Measurements from ENCODE around the gene IRAK1.

Gene IRAK1

GRCh38 chrX:154019061-154019621 is 561 bp downstream of the IRAK1 start:
- no peak for DNase-seq (ENCODE audit: low read depth in 2 of 2)

GRCh38 chrX:154018518-154019060 is 1.1 kb downstream of the IRAK1 start:
- no peak for DNase-seq (ENCODE audit: low read depth in 2 of 2)

GRCh38 chrX:154017766-154018517 is 1.8 kb downstream of the IRAK1 start:
- no peak for DNase-seq (ENCODE audit: low read depth in 2 of 2)

DNA sequence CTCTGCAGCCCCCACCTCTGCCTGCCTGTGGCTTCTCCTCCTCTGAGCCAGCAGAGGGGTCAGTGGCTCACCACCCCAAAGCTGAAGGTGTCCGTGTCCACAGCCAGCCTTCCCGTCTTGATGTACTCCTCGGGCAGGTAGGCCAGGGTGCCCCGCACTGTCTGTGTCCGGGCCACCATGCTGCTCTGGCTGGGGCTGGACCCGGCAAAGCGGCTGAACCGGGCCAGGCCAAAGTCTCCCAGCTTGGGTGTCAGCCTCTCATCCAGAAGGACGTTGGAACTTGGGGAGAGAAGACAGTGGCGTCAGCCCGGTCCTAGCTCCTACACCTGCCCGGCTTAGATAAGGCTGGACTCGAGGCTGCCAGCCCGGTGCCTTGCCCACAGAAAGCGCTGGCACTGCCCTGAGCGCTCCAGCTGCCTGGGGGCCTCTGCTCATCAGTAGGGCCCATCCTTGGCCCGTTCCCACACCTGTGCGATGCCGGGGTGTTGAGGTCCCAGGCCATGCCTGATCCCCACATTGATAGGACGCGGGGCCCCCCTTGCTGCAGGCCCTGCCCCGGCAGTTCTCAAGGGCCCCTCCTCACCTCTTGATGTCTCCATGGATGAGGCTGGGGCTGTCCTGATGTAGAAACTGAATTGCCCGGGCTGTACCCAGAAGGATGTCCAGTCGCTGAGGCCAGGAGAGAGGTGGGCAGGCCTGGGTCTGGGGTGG is 3.2 kb downstream of the IRAK1 start:
- no peak for DNase-seq (ENCODE audit: low read depth in 2 of 2)

GRCh38 chrX:154015581-154016264 is 4.0 kb downstream of the IRAK1 start:
- DNase-seq (ENCODE audit: low read depth in 2 of 2), result no peak

GRCh38 chrX:154014429-154015380 is 5.0 kb downstream of the IRAK1 start:
- no peak for DNase-seq (ENCODE audit: low read depth in 2 of 2)

DNA sequence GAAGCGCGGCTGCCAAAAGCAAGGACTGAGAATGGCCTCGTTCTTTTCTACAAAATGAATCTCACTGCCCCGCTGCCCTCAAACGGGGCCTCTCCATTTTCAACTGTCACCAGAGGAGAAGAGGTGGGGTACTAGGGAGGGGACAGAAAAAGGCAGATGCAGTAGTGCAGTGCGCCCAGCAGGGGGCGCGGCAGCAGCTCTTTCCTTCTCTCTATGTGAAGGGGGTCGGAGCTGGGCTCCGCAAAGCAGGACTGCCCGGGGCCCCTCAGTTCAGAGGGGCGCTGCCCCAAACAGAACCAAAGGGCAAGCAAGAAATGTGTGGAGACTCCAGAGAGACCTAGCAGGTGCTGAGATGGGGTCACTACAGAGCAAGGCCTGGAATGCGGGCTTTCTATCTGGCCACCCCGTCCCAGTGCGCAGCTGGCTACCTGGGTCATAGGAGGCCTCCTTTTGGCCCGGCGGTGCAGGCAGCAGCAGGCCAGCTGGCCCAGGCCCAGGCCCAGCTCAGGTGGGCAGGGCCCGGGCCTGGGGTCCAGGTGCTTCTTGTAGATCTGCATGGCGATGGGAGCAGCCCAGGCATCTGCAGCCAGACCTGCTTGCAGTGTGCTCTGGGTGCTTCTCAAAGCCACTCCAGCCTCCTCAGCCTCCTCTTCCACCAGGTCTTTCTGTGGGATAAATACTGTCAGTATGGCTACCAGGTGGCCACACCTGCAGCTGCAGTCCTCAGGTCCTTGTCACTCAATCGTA is 5.9 kb downstream of the IRAK1 start:
- no peak for DNase-seq (ENCODE audit: low read depth in 2 of 2)

DNA sequence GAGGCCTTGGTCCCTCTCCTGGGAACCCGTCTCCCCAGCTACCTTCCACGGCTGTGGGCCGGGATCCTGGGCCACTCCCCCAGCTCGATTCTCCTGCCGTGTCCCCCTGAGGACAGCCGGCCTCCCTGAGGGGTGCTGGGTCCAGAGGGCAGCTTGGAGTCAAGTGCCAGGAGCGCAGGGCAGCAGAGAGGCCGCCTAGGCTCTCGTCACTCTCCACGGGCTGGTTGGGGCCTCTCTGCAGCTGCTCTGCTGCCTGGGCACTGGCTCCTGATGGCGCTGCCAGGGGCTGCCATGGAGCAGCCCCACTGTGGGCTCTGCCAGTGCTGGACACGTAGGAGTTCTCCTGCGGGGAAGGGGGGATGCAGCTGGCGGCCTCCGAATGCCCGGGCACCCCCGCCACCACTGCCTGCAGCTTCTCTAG is 6.7 kb downstream of the IRAK1 start:
- DNase-seq (ENCODE audit: low read depth in 2 of 2), result no peak

DNA sequence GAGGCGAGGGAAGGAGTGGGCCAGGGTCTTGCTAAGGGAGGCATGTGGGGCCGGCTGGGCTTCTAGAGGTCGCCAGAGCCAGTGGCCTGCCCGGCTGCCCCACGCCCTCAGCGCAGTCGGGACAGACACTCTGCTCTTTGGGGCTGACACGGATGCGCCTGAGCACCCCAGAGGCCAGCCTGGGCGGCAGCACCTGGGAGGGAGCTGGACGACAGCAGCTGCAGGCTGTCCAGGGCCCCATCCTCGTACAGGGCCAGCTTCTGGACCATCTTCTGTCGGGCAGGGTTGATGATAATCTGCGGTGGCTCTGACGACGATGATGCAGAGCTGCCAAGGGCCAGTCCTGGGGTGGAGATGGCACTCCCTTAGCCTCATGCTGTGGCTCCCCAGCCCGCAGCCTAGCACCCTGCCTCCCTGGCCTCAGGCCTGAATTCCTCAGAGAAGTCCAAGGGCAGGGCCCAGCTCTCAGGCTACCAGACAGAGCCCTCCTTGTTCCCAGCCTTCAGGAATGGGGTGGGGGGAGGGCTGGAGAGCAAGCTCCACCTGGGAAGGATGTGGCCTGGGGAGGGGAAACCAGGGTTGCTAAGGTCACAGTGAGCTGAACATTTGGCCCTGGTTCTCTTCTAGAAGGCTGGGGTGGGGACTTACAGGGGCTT is 7.2 kb downstream of the IRAK1 start:
- DNase-seq (ENCODE audit: low read depth in 2 of 2), result no peak

DNA sequence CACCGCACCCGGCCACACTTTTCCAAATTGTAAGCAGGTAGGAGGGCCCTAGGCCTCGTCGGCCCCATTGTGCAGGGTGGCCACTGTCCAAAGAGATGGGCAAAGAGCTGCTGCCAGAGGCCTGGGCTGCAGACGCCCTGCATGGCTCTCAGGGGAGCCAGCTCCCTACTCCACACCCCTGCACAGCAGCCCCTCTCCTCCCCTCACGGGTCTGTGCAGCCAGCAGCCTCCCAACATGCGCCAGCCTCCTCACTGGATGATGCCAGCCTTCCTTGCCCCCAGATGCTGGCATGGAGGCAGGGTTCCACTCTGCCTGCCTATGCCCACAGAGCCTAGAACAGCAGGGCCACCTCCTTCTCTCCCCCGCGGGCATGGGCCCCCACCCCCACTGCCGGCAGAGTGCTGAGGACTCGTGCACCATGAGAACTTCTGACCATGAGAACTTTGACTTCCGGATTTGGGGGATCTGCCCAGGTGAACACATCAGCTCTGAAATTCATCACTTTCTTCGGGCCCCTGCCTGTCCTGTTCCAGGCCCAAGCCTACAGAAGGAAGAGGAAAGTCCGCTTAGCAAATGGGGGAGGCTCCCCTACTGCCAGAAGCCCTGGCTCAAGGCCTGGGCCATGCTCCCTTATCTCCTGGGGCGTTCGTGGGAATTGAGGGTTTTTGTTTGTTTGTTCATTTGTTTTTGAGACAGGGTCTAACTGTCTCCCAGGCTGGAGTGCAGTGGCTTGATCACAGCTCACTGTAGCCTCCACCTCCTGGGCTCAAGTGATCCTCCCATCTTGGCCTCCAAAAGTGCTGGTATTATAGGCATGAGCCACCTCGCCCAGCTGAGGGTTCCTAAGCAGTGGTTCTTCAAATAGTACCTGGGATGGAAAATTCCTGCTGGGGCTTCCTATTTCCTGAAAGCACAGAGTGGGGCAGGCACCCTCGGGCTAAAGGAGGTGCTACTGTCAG is 8.0 kb downstream of the IRAK1 start:
- no peak for DNase-seq (ENCODE audit: low read depth in 2 of 2)

GRCh38 chrX:154010330-154011087 is 9.2 kb downstream of the IRAK1 start:
- DNase-seq (ENCODE audit: low read depth in 2 of 2), result no peak

GRCh38 chrX:154008521-154008920 is 11.2 kb downstream of the IRAK1 start:
- DNase-seq (ENCODE audit: low read depth in 2 of 2), result no peak

DNA sequence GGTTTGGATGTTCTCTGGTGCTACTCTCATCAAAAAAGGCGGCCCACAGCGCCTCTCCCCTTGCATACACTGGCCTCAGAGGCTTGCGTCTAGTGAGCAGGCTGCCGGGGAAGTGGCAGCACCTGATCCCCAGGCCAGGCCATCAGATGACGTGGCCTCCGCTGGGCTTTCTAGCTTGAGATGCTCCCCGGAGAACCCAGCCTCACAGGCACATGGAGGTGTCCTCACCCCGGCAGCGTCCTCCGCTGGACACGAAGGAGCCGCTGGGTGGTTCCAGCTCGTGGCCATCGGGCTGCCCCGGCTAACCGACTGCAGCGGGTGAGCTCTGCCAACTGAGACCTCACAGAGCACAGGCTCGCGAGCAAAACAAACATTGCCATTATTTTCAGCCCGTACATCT is 12.8 kb downstream of the IRAK1 start:
- no peak for DNase-seq (ENCODE audit: low read depth in 2 of 2)

DNA sequence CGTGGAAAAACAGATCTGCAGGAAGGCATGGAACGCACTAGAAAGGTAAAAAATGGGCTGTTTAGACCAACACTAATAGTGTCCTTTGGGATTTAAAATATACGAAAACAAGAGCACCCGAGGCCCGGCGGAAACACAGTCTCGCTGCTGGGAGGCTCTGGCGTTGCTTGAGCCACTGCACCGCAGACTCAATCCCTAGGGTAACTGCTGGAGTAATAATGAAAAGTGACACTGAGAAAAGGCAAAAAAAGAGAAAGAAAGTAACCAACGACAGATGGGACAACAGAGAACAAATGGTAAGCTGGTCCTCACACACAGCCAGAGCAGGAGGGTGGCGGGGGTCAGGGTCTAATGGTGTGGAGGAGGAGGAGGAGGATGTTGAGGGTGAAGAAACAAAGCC is 15.4 kb downstream of the IRAK1 start:
- DNase-seq (ENCODE audit: low read depth in 2 of 2), result no peak

- DNase-seq (ENCODE audit: low read depth in 2 of 2), result peak in 1 of 2 donors; percentile 17
These were observed 17.4 kb downstream of the IRAK1 start for GRCh38 chrX:154002215-154002719.

GRCh38 chrX:154000051-154000450 is 19.7 kb downstream of the IRAK1 start:
- no peak for DNase-seq (ENCODE audit: low read depth in 2 of 2)

DNA sequence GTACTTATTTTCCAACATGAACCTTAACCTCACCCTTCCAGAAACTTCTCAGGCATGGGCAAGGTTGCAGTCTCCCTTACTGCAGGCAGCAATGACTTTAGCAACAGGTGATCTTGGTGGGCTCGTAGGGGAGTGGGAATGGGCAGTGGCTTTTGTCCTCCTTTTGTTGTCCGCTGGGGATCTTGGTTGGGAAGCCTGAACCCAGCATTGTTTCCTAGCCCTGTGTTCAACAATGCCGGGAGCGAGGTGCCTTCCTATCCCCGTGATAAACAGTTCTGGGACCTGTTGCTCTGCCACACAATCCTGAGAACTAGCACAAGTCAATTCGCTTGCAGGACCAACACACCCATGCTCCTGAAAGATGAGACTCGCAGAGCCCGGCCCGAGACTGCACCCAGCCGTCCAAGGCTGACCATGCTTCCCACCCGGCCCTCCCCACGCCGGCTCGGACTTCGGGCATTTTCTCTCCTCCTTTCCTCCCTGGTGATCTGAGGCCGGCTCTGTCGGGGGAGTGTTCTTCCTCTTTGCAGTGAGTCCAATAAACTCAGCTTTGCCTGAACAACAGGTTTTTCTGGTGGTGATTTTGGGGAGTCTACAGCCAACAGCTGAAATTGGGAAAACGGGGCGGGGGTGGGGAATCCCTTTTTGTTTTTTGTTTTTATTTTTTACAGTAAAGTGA is 20.2 kb downstream of the IRAK1 start:
- DNase-seq (ENCODE audit: low read depth in 2 of 2), result no peak
